ENCODE data around the gene ADSL.
A peak's percentile ranks its signal among the peaks of the same experiment; 100 is the strongest.
"Not testable (repeated sequence)": the region's sequence is repeated elsewhere in the genome, so short reads cannot be mapped to it uniquely, and the experiment has no call there.

The ADSL gene

DNA sequence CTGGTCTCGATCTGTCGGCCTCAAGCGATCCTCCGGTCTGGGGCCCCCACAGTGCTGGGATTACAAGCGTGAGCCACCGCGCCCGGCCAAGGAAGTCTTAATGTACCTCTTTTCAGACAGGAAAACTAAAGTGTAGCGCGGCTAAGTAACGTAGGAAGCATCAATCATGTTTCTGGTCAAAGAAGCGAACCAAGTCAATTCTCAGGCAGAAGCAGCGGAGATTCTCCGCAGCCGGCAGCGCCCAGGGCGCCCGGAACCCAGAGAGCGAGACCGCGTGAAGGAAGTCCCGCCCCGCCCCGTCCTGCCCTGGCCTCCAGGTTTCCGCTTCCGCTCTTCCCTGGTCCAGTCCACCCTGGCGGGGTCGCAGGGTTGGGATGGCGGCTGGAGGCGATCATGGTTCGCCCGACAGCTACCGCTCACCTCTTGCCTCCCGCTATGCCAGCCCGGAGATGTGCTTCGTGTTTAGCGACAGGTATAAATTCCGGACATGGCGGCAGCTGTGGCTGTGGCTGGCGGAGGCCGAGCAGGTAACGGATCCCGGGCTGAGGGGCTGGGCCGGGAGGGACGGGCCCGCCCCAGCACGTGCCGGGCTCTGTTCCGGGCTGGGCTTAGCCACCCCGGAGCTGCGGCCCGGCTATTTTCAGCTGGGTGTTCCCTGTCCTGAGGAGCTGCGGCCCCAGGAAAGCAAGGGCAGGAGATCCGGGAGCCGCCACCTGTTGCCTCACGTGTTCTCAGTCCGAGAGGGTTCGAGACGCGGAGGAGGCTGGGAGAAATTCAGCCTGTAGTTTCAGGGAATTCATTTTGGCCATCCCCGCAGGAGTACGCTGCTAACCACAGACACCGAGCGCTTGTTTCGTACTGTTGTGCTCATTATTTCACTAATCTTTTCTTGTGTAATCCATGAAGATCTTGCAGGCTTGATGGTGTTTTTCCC, at the start of gene ADSL:
TSS of gene ADSL (plus strand) at position 316 of the 934 bp plus-strand sequence. CDS start at position 375, 59 bp downstream.
- peak; percentile 64 for DNase-seq (ENCODE audit: low read depth, low spot score)

DNA sequence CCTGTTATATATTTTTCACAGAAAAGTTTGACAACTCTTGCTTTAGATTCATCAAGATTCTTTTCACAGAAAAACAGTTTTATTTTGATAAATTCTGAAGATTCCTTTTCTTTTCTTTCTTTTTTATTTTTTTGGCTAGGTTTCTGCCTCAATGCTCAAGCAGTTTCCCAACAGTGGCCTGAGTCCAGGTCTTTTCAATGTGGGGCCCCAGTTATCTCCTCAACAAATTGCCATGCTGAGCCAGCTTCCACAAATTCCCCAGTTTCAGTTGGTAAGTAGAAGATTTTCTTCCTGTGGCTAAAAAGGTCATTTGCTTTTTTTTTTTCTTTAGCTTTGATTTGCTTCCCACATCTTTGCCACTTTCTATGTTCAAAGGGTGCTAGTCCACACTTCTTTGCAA, 46.0 kb upstream of the ADSL start:
- no peak for DNase-seq (ENCODE audit: low read depth, low spot score)

DNA sequence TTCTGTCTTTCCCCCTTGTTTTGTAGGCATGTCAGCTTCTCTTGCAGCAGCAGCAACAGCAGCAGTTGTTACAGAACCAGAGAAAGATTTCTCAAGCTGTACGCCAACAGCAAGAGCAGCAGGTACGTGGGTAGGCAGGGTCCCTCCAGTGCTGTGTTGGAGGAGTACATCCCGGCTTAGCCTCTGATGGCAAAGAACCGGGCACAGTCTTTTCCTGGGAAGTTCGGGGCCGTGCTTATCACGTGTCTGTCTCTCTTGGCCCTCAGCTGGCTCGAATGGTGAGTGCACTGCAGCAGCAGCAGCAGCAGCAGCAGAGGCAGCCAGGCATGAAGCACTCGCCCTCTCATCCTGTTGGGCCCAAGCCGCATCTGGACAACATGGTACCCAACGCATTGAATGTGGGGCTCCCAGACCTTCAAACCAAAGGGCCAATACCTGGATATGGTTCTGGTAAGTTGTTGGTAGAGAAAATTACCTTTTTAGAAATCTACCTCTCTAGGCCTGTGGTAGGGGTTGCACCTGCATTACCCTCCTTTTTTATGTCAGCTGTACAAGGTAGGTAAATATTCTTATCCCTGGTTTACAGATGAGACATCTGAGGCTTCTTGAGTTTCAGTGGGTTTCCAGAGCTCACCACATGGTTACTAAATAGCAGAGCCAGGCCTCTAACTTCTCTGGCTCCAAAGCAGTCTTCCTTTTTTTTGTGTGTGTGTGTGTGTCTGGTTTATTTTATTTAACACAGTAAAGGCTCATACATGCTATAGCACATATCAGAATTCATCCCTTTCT, 45.2 kb upstream of the ADSL start:
- no peak for DNase-seq (ENCODE audit: low read depth, low spot score)

DNA sequence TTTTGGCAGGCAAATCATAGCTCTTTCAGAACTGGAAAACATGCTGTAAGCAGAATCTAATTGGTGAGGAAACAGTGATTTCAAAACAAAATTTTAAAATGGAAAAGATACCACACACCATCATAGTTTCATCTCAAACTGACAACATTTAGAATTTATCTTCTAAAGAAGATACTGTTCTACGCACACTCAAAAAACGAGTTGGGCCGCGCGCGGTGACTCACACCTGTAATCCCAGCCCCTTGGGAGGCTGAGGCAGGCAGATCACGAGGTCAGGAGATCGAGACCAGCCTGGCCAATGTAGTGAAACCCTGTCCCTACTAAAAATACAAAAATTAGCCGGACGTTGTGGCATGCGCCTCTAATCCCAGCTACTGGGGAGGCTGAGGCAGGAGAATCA, 44.2 kb upstream of the ADSL start:
- no peak for DNase-seq (ENCODE audit: low read depth, low spot score)

DNA sequence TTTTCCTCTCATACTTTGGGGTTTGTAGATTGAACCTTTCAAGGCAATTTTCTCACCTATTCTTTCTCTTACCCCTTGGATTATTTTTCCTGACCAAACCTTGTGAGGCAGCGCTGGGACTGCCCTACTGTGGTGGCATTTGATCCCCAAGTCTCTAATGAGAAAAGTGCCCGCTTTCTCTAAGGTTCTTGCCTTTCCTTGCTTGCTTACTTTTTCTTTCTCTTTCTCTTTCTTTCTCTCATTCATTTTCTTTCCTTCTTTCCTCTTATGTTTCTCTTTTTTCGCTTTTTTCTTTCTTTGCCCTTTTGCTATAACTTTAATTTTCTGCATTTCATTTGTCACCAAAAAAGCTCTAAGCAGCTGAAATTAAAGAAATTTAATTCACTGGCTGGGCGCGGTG, 40.7 kb upstream of the ADSL start:
- no peak for DNase-seq (ENCODE audit: low read depth, low spot score)

DNA sequence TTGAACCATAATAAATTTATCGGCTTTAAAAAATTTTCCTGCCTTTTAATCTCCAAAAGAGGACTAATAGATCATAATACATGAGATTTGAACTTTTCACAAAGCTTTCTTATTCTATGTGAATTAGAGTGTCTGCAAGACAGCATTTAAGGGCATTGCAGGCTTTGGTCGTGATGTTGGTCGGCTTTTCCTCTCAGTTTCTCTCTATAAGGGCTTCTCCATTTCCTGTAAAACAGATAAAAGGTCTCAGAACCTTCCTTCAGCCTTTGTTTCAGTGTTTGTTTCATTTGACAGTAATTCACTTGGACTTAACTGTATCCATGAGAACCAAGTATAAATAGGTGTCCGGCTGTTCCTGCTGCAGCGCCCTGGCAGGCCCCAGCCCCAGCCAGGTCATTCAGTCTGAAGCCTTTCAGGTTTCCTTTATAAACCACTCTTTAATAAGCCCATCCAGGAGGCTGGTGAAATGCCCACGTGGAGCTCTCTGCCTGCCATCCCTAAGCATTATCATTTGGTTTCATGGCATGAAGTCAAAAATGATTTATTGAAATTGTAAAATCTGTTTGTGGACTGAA, 37.2 kb upstream of the ADSL start:
- no peak for DNase-seq (ENCODE audit: low read depth, low spot score)

DNA sequence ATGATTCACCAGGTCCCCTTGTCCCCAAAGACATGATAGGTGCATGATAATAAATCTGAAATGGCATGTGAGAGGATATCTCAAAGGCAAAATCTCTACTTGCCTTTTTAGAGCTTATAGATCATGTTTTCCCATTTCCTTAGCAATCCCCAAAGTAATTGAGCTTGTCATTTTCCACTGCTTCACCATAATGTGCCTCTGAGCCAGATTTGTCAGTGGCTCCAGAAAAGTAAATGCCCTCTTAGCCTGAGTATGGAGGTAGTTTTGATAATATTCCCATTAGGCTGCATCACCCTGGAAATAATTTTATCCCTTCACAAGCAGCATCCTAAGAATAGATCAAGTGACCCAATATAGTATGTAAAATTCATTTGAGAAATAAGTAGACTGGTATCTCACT, 36.7 kb upstream of the ADSL start:
- DNase-seq (ENCODE audit: low read depth, low spot score): no peak

DNA sequence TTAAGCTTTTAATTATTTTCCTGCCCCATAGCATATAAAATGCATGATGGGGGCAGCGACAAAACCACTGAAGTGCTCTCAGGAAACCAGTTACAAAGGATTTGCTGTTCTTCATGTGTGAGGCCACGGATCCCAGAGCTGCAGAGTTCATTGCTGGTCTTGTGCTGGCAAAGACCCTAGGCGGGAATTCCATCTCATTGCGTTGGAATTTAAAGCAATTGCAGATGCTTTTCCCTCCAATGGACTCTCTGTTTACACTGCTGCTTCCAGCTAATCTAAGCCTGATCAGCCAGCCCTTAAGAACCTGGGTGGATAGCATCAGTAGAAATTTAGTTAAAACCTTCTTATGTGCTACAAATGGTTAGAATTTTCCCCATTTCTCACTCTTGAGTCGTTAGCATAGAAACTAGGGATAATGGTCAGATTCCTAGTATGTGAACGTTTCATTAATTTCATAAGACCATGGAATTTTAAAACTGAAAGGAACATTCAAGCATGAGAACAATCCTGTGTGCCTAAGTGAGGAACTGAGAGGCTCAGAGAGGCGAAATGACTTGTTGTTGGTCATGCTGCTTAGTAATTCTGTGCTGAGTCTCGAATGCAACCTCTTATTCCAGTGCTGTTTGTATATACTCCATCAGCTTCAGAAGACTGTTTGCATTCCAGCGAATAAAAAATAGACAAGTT, 36.1 kb upstream of the ADSL start:
- no peak for DNase-seq (ENCODE audit: low read depth, low spot score)

DNA sequence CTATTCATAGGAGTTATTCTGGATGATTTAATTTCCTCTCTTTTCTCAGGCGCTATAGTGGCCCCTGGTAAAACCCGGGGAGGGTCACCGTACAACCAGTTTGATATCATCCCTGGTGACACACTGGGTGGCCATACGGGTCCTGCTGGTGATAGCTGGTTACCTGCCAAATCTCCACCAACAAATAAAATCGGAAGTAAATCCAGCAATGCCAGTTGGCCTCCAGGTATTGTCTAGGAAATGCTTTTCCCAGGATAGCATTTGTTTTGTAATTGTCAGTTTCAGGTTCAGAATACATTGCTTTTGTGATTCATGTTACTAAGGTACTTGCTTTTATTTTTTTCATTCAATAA, 35.6 kb upstream of the ADSL start:
- no peak for DNase-seq (ENCODE audit: low read depth, low spot score)

DNA sequence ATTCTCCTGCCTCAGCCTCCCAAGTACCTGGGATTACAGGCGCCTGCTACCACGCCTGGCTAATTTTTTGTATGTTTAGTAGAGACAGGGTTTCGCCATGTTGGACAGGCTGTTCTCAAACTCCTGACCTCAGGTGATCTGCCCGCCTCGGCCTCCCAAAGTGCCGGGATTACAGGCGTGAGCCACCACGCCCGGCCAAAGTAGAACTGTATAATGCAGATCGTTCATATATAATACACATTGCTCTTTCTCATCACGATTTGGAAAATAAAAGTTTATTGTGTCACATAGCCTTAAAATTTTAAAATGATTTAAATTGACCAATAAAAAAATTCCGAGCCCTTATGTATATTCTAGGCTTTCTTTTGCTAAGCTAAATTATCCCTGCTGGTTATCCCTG, 34.7 kb upstream of the ADSL start:
- not testable (repeated sequence) for DNase-seq (ENCODE audit: low read depth, low spot score)

DNA sequence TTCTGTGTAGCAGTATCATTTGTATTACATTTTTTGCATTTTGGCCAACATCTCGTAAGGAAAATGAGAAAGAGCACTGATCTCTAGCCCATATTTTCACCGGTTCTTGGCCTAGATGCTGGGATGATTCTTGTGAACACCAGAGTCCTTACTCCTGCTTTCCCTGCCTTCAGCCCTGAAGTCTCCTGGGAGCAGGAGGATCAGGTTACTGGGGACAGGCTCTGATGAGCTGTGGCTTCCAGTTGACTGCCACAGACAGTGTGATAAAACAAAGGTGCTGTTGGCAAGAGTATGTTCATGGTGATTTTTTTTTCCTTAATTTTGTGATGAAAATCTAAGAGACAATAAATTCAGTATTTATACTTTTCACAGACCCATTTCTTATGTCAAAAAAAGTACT, 34.2 kb upstream of the ADSL start:
- DNase-seq (ENCODE audit: low read depth, low spot score): no peak

DNA sequence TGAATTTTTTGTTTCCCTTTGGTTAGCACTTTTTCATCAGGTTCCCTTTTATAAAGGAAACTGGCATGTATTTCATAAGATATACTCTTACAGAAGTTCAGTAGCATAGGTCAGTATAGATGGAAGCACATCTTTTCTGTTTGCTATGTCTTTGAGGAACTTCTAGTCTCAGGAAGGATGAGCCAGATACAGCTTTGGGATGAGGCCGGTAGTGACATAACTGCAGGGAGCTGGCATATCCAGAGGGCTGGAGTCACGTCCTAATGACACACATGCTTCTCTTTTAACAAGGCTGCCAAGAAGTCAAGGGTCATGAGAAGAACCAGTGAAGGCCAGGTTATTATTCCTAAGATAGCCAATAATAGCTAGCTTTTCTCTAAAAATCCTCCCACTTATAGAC, 33.3 kb upstream of the ADSL start:
- no peak for DNase-seq (ENCODE audit: low read depth, low spot score)

DNA sequence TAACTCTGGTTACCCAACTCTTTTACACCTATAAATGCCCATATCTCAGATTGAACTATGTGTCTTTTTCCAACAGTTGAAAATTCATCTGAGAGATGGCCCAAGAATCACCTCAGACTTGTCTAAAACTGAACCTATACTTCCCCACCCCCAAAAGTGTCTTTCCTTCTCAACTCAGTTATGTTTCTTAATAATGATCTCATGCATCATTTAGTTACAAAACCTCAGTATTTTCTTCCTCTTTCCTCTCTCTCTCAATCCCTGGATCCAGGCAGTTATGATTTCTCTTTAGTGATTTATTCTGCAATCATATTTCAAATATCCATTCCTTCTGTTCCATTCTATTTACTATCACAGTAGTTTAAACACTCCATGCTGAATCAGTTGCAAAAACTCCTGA, 32.3 kb upstream of the ADSL start:
- DNase-seq (ENCODE audit: low read depth, low spot score): no peak

DNA sequence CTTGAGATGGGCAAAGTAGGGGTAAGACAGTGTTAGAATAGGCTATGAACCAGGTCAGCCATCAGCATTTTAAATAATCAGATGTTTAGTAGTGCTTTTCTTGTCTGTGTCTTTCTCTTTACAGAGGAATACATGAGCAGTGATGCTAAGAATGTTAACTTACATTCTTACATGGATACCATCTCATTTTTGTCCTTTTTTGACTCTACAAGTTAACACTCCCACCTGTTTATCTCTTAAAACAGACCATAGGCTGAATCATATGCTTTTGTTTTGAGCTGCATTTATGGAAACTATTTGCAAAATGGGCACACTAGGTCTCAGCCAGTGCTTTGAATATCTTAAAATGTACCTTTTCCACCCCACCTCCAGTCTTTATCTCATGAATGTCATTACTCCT, 25.6 kb upstream of the ADSL start:
- DNase-seq (ENCODE audit: low read depth, low spot score): no peak

DNA sequence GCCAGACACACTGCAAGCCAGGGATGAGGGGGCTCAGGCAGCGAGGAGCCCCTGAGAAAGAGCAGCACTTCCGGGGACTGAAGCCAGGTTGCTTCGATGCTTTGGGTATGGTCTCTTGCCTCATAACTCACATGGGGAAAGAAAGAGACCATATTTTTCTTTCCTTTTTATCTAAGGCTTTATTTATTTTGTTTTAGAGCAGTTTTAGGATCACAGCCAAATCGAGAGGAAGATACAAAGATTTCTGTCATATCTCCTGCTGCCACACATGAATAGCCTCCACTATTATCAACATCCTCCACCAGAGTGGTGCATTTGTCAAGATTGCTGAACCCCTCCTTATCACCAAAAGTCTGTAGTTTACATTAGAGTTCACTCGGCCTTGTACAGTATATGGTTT, 24.3 kb upstream of the ADSL start:
- DNase-seq (ENCODE audit: low read depth, low spot score): no peak

DNA sequence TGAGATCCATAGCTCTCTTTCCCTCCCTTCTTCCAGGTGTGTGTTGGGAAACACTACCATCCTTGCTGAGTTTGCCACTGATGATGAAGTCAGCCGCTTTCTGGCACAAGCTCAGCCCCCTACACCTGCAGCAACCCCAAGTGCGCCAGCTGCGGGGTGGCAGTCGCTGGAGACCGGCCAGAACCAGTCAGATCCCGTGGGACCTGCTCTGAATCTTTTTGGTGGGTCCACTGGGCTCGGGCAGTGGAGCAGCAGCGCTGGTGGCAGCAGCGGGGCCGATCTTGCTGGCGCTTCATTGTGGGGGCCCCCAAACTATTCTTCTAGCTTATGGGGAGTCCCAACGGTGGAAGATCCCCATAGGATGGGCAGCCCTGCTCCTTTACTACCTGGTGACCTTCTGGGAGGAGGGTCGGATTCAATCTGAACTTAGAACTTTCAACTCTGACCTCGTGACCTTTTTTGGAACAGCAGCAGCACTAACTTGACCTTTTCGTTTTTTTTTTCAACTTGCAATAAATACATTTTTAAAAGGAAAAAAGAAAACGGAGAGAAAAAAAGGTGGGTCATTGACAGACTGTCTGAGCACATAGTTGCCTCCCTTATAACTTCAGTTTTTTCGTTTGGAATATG, 23.4 kb upstream of the ADSL start:
- DNase-seq (ENCODE audit: low read depth, low spot score): no peak

DNA sequence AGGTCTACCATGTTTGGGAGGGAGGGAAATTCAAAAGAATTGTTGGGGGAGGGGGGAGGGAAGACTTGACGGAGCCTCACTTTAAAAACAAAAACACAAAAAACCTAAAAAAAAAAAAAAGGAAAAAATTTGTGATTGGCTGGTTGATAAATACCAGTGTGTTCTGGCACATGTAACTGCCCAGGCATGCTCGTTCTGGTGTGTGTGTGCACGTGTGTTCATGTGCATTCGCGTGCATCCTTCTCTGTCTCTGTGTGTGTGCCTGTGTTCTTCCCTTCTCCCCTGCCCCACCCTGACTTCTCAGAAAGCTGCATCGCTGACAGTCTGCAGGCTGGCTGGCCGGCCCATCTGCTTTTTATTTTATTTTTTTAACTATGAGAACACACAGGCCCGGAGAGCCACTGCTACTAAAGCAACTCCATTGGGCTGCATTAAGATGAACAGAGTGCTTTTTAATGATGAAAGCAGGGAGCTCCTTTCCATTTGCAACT, 22.6 kb upstream of the ADSL start:
- DNase-seq (ENCODE audit: low read depth, low spot score): no peak

DNA sequence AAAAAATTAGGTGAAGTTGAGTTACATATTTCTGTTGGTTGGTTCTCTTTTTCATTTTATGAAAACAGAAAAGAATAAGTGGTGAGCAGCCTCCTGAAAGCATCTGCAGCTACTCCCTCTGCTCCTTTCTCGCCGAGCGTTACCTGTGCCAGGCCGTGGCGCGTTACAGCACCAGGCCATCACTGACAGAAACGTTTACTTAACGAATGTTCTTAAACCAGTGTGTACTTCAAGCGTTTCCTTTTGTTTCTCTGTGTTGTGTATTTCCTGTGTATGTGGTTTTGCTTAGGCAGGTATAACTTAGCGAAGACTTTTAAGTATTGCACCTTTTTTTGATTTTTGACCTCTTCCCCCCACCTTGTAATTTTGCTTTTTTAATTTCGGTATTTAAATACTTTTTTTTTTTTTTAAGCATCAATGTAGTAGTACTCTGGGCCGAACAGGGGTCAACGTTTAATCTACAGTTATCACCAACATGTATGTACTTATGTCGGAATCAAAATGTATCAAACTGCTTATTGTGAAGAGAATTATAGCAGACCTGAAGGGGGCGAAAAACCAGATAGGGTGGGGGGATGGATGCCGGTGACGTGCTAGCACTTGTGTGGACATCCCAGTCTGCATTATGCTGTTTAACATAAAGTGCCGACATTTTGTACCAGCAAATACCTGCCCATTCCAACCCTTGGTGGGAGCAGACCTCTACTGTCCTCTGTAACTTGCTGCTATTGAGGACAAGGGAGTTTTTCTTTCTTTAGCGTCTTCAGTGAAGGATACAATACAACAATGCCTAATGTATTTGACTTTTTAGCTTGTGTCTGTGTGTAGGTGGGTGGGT, 21.6 kb upstream of the ADSL start:
- DNase-seq (ENCODE audit: low read depth, low spot score): no peak

DNA sequence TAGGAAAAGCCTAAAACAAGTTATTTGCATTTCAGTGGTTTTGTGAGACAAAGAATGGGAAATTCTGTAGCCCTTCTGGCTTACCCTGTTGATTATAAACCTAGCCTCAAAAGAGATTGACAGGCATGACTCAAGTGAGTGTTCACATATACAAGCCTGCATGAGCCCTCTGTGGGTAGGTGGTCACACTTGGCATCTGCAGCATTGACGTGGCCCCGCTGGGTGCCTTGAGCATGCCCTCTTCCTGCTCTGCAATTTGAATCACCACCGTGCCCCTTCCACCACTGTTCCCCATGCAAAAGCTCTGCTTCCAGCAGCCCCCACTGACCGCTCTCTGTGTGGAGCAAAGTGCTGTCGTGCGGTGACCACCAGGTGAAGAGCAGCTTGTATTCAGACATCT, 21.0 kb upstream of the ADSL start:
- DNase-seq (ENCODE audit: low read depth, low spot score): no peak

DNA sequence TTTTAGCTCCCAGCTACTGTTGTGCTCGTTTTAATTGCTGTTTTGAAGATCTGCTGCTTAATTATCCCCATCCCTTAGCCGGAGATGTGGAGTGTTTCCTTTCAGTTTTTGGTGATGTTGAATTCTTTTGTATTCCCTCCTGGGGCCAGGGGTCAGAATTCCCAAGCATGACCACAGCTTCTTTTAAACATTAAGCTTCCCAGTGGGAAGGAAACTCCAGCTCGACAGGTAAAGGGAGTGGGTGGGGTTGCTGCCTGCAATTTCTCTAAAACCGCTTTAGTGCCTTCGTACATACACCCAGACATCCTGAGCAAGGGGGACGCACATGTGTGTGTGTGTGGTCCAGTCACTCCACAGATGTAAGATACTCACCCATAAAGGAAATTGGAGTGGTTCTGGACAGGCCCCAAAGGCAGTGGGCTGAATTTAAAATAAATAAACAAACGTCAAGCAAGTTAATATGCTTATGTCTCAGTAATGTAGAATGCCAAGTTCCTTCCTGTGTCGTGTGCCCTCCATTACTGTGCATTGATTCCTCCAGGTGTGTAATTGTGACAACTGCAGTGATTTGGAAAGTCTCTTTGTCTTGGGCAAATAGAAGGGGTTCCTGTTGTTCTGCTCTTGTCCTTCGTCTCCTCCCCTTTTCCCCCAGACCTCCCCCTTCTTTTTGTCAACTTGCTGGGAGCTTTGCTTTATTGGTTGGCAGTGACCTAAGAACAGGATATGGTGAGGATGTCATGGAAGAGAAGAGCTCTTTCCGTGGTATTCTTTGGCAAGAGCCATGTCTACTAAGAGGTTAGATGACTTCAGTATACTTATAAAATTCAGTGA, 19.2 kb upstream of the ADSL start:
- no peak for DNase-seq (ENCODE audit: low read depth, low spot score)

All from activated CD4-positive, CD25-positive, alpha-beta regulatory T cell treated with anti-CD3 and anti-CD28 coated beads, Interleukin-2, amount 50 U/mL, for 16 hours (primary cell).